Measurements from ENCODE around the gene IFITM1.
"Not testable (repeated sequence)": the region's sequence is repeated elsewhere in the genome, so short reads cannot be mapped to it uniquely, and the experiment has no call there.

Gene IFITM1

GRCh38 chr11:350723-351255 lies 36.9 kb downstream of the IFITM1 start:
- DNase-seq: no peak

GRCh38 chr11:351411-351810 lies 37.6 kb downstream of the IFITM1 start:
- no peak for DNase-seq

- no peak for DNase-seq
Observed at GRCh38 chr11:352456-353031, 38.7 kb downstream of the IFITM1 start.

GRCh38 chr11:353179-353873 lies 39.5 kb downstream of the IFITM1 start:
- DNase-seq: no peak

GRCh38 chr11:355581-356458 lies 42.0 kb downstream of the IFITM1 start:
- peak; percentile 46 for DNase-seq

GRCh38 chr11:356610-357009 lies 42.8 kb downstream of the IFITM1 start:
- DNase-seq: no peak

GRCh38 chr11:357582-357981 lies 43.7 kb downstream of the IFITM1 start:
- DNase-seq: no peak

GRCh38 chr11:358129-358800 lies 44.4 kb downstream of the IFITM1 start:
- no peak for DNase-seq

GRCh38 chr11:359181-359714 lies 45.4 kb downstream of the IFITM1 start:
- no peak for DNase-seq

GRCh38 chr11:360326-361280 lies 46.8 kb downstream of the IFITM1 start:
- no peak for DNase-seq

GRCh38 chr11:362642-363442 lies 49.0 kb downstream of the IFITM1 start:
- DNase-seq: no peak

- DNase-seq: not testable (repeated sequence)
Observed at GRCh38 chr11:363443-363805, 49.6 kb downstream of the IFITM1 start.

- DNase-seq: peak; percentile 70
Observed at GRCh38 chr11:363948-364761, 50.3 kb downstream of the IFITM1 start.

Data from NCI-H2171 treated with DMSO at 0.1 percent for 48 hours (cell line).